Measurements from ENCODE around the gene CCDC12.

DNA sequence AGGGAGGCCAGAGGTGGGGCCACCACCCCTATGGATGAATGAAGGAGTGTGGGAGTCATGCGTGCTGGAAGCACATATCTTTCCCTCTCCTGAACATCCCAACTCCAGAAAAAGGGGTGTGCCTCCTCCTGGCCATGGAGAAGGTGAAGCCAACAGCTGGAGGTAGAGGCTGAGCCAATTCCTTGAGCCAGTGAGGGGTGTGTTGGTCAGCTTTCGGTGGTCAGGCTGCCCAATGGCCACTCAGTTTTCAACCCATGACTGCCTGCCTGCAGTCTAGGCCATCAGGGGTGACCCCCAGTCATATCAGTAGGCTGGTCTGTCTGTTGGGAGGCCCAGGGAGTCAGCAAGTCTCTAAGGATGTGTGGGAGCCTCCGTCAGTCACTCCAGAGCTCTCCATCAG, 85.4 kb downstream of the CCDC12 start:
- TF ChIP-seq, protein P1, sequence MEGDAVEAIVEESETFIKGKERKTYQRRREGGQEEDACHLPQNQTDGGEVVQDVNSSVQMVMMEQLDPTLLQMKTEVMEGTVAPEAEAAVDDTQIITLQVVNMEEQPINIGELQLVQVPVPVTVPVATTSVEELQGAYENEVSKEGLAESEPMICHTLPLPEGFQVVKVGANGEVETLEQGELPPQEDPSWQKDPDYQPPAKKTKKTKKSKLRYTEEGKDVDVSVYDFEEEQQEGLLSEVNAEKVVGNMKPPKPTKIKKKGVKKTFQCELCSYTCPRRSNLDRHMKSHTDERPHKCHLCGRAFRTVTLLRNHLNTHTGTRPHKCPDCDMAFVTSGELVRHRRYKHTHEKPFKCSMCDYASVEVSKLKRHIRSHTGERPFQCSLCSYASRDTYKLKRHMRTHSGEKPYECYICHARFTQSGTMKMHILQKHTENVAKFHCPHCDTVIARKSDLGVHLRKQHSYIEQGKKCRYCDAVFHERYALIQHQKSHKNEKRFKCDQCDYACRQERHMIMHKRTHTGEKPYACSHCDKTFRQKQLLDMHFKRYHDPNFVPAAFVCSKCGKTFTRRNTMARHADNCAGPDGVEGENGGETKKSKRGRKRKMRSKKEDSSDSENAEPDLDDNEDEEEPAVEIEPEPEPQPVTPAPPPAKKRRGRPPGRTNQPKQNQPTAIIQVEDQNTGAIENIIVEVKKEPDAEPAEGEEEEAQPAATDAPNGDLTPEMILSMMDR (IDR thresholded peaks at IDR 0.05): no peak
- TF ChIP-seq POLR2A (IDR thresholded peaks at IDR 0.05): no peak
